ENCODE measurements around the gene RAD18.

DNA sequence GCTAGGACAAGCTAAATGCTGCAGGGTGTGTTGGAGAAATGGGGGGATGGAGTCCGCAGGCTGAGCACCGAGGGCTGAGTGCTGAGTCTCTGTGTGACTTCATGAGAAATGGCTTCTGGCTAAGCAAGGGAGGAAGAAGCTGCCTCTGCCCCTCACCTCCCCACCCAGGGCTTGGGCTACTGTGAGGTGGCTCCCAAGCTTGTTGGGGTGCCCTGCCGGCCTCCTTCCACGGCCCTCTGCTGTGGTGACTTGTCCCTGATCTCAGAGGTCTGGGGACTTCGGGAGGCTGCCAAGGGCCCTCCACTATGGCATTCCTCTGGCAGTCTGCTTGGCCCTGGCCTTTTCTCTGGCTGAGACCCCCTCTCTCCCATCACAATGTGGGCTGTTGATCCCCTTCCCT lies 30.1 kb upstream of the RAD18 start:
- TF ChIP-seq, protein P1, sequence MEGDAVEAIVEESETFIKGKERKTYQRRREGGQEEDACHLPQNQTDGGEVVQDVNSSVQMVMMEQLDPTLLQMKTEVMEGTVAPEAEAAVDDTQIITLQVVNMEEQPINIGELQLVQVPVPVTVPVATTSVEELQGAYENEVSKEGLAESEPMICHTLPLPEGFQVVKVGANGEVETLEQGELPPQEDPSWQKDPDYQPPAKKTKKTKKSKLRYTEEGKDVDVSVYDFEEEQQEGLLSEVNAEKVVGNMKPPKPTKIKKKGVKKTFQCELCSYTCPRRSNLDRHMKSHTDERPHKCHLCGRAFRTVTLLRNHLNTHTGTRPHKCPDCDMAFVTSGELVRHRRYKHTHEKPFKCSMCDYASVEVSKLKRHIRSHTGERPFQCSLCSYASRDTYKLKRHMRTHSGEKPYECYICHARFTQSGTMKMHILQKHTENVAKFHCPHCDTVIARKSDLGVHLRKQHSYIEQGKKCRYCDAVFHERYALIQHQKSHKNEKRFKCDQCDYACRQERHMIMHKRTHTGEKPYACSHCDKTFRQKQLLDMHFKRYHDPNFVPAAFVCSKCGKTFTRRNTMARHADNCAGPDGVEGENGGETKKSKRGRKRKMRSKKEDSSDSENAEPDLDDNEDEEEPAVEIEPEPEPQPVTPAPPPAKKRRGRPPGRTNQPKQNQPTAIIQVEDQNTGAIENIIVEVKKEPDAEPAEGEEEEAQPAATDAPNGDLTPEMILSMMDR (IDR thresholded peaks at IDR 0.05) = no peak
- TF ChIP-seq POLR2A (IDR thresholded peaks at IDR 0.05) = no peak
